ENCODE measurements around the gene CREB3L2.

Gene CREB3L2

GRCh38 chr7:137966641-137967142 lies 35.2 kb downstream of the CREB3L2 start:
- no peak overlapping the region for H3K4me3 ChIP-seq (replicated peaks; ENCODE audit: low read depth, low read length)
- no peak for DNase-seq (ENCODE audit: low read depth)
- no peak for TF ChIP-seq CTCF (IDR thresholded peaks at IDR 0.05; ENCODE audit: low read length, missing control alignments)

- DNase-seq (ENCODE audit: low read depth), result no peak
- H3K4me3 ChIP-seq (replicated peaks; ENCODE audit: low read depth, low read length), result no peak overlapping the region
- peak; percentile 41 for TF ChIP-seq CTCF (IDR thresholded peaks at IDR 0.05; ENCODE audit: low read length, missing control alignments)
Measured at GRCh38 chr7:137965942-137966640, 35.8 kb downstream of the CREB3L2 start.

GRCh38 chr7:137964824-137965545 lies 36.9 kb downstream of the CREB3L2 start:
- H3K4me3 ChIP-seq (replicated peaks; ENCODE audit: low read depth, low read length), result no peak overlapping the region
- TF ChIP-seq CTCF (IDR thresholded peaks at IDR 0.05; ENCODE audit: low read length, missing control alignments), result no peak
- no peak for DNase-seq (ENCODE audit: low read depth)

- no peak for DNase-seq (ENCODE audit: low read depth)
- TF ChIP-seq CTCF (IDR thresholded peaks at IDR 0.05; ENCODE audit: low read length, missing control alignments), result no peak
- H3K4me3 ChIP-seq (replicated peaks; ENCODE audit: low read depth, low read length), result no peak overlapping the region
Measured at GRCh38 chr7:137962875-137963507, 38.9 kb downstream of the CREB3L2 start.

GRCh38 chr7:137962491-137962874 lies 39.4 kb downstream of the CREB3L2 start:
- no peak for DNase-seq (ENCODE audit: low read depth)
- no peak overlapping the region for H3K4me3 ChIP-seq (replicated peaks; ENCODE audit: low read depth, low read length)
- TF ChIP-seq CTCF (IDR thresholded peaks at IDR 0.05; ENCODE audit: low read length, missing control alignments), result no peak

GRCh38 chr7:137961200-137962177 lies 40.4 kb downstream of the CREB3L2 start:
- TF ChIP-seq CTCF (IDR thresholded peaks at IDR 0.05; ENCODE audit: low read length, missing control alignments), result no peak
- DNase-seq (ENCODE audit: low read depth), result no peak
- H3K4me3 ChIP-seq (replicated peaks; ENCODE audit: low read depth, low read length), result no peak overlapping the region

All from fibroblast of pulmonary artery (primary cell).